ENCODE results near the gene ZDHHC9. TPM values are rescaled to one million over a fixed set of nuclear protein-coding genes. Genes with fewer than 3 reads are reported as not detected.

The ZDHHC9 gene
- total and polyA plus RNA-seq, 9 of the 15 experiments (the other 6 are each of a cell fraction or from before 2014, with no cell fraction given), result 6.8 to 22.4 (median 9.1) TPM

DNA sequence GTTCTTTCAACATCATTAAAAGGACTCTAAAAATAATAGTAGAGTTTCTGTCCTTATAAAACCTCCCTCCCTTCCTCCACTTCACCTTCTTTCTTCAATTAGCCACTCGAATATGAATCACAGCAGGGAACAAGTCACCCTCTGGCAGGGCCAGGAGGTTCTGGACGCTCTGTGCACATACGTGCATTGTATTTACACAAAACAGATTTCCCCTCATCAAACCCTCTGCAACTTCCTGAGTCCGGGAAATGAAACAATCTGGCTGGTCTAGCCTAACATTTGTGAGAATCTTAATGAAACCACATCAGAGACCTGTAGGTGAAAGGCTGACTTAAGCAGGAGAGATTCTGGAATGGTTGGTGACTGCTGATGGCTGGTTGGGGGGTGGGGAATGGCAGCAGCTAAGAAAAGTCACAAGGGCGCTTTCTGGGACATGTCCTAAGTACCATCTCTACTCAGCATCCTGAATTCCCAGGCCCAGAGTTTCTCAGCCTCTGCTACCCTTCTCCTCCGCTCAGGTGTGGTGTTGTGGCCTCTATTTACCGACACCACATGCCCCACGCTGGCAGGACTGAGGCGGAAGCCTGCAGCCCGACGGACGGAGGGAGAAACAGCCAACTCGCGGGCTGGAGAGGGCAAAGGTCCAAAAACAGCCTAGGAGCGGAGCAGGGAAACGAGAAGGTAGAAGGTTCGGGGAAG lies 1.0 kb downstream of the ZDHHC9 start (continued):
- TF ChIP-seq, protein P1, sequence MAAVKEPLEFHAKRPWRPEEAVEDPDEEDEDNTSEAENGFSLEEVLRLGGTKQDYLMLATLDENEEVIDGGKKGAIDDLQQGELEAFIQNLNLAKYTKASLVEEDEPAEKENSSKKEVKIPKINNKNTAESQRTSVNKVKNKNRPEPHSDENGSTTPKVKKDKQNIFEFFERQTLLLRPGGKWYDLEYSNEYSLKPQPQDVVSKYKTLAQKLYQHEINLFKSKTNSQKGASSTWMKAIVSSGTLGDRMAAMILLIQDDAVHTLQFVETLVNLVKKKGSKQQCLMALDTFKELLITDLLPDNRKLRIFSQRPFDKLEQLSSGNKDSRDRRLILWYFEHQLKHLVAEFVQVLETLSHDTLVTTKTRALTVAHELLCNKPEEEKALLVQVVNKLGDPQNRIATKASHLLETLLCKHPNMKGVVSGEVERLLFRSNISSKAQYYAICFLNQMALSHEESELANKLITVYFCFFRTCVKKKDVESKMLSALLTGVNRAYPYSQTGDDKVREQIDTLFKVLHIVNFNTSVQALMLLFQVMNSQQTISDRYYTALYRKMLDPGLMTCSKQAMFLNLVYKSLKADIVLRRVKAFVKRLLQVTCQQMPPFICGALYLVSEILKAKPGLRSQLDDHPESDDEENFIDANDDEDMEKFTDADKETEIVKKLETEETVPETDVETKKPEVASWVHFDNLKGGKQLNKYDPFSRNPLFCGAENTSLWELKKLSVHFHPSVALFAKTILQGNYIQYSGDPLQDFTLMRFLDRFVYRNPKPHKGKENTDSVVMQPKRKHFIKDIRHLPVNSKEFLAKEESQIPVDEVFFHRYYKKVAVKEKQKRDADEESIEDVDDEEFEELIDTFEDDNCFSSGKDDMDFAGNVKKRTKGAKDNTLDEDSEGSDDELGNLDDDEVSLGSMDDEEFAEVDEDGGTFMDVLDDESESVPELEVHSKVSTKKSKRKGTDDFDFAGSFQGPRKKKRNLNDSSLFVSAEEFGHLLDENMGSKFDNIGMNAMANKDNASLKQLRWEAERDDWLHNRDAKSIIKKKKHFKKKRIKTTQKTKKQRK (IDR thresholded peaks at IDR 0.05; ENCODE audit: borderline replicate concordance, low read depth, low read length), result no peak
- TF ChIP-seq FOXA1 (IDR thresholded peaks at IDR 0.05; ENCODE audit: borderline replicate concordance), result no peak
- TF ChIP-seq TEAD2 (tag; IDR thresholded peaks at IDR 0.05), result no peak
- no peak for TF ChIP-seq MCM2 (IDR thresholded peaks at IDR 0.05; ENCODE audit: low read depth)
- TF ChIP-seq, protein P2, sequence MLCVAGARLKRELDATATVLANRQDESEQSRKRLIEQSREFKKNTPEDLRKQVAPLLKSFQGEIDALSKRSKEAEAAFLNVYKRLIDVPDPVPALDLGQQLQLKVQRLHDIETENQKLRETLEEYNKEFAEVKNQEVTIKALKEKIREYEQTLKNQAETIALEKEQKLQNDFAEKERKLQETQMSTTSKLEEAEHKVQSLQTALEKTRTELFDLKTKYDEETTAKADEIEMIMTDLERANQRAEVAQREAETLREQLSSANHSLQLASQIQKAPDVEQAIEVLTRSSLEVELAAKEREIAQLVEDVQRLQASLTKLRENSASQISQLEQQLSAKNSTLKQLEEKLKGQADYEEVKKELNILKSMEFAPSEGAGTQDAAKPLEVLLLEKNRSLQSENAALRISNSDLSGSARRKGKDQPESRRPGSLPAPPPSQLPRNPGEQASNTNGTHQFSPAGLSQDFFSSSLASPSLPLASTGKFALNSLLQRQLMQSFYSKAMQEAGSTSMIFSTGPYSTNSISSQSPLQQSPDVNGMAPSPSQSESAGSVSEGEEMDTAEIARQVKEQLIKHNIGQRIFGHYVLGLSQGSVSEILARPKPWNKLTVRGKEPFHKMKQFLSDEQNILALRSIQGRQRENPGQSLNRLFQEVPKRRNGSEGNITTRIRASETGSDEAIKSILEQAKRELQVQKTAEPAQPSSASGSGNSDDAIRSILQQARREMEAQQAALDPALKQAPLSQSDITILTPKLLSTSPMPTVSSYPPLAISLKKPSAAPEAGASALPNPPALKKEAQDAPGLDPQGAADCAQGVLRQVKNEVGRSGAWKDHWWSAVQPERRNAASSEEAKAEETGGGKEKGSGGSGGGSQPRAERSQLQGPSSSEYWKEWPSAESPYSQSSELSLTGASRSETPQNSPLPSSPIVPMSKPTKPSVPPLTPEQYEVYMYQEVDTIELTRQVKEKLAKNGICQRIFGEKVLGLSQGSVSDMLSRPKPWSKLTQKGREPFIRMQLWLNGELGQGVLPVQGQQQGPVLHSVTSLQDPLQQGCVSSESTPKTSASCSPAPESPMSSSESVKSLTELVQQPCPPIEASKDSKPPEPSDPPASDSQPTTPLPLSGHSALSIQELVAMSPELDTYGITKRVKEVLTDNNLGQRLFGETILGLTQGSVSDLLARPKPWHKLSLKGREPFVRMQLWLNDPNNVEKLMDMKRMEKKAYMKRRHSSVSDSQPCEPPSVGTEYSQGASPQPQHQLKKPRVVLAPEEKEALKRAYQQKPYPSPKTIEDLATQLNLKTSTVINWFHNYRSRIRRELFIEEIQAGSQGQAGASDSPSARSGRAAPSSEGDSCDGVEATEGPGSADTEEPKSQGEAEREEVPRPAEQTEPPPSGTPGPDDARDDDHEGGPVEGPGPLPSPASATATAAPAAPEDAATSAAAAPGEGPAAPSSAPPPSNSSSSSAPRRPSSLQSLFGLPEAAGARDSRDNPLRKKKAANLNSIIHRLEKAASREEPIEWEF (CRISPR knock-in tag; IDR thresholded peaks at IDR 0.05), result no peak
- no peak for TF ChIP-seq MAFG (tag; conservative IDR thresholded peaks at IDR 0.05)
- no peak for TF ChIP-seq SMARCE1 (IDR thresholded peaks at IDR 0.05)

All from K562 (cell line).